Measurements from ENCODE around the gene F8A1. TPM values are rescaled to one million over a fixed set of nuclear protein-coding genes. Genes with fewer than 3 reads are reported as not detected.
"Not testable (repeated sequence)": the region's sequence is repeated elsewhere in the genome, so short reads cannot be mapped to it uniquely, and the experiment has no call there.

The F8A1 gene
- 3.9 and 4.5 TPM in 2 replicates for polyA plus RNA-seq (2012; rRNA removed)
- polyA plus RNA-seq (2012; cell fraction: cytosol; rRNA removed), result 4.5 and 4.8 TPM in 2 replicates
- polyA plus RNA-seq (2012; cell fraction: nucleus; rRNA removed), result 2.0 and 2.2 TPM in 2 replicates

DNA sequence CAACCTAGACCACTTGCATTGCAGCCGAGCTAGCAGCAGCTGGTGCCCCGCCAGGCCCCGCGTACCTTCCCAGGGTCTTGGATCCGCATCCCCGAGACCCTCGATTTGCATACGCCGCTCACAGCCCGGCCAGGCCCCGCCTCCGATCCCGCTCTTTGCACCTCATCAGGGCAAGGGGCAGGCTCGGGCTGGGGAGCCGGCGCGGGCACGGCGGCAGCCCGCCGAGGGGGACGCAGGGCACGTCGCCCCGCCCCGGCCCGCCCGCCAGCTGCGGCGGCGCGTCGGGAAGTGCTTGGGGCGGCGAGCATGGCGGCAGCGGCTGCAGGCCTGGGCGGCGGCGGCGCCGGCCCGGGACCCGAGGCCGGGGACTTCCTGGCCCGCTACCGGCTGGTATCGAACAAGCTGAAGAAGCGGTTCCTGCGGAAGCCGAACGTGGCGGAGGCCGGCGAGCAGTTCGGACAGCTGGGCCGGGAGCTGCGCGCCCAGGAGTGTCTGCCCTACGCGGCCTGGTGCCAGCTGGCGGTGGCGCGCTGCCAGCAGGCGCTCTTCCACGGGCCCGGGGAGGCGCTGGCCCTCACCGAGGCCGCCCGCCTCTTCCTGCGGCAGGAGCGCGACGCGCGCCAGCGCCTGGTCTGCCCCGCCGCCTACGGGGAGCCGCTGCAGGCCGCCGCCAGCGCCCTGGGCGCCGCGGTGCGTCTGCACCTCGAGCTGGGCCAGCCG, at the start of gene F8A1:
Gene F8A1, plus strand, starts transcription at position 287 of the 720 bp plus-strand sequence. Its CDS starts 20 bp downstream, at position 307.
- CTCF ChIA-PET; H3K9ac ChIP-seq; POLR2A ChIA-PET; H3K36me3 ChIP-seq (replicated peaks in 1 of 2; ENCODE audit: control insufficient read depth in 1 of 2, insufficient read depth in 2 of 2, low read length in 1 of 2); H3K4me1 ChIP-seq (ENCODE audit: control insufficient read depth in 1 of 2, insufficient read depth in 2 of 2, low read depth in 1 of 2, low read length in 1 of 2); H3F3A ChIP-seq (replicated peaks; ENCODE audit: insufficient read depth); H3K9me3 ChIP-seq; H2AFZ ChIP-seq (ENCODE audit: low read depth); H3K79me2 ChIP-seq (ENCODE audit: insufficient read depth); H3K27ac ChIP-seq (ENCODE audit: low read depth in 2 of 2, low read length in 1 of 2); H3K4me3 ChIP-seq (ENCODE audit: low read depth in 2 of 2, low read length in 1 of 2); H3K27me3 ChIP-seq (ENCODE audit: insufficient read depth); DNase-seq; H4K20me1 ChIP-seq (ENCODE audit: insufficient read depth); H3K9me2 ChIP-seq: not testable (repeated sequence)
- no CpG with 5 or more reads among the region's 91 CpGs for WGBS (ENCODE audit: low lambda C conversion rate)
- H3K4me2 ChIP-seq, result 0 out of 2 replicates have a peak within 1 kb of the TSS, but pooled peaks have one; percentile 41

DNA sequence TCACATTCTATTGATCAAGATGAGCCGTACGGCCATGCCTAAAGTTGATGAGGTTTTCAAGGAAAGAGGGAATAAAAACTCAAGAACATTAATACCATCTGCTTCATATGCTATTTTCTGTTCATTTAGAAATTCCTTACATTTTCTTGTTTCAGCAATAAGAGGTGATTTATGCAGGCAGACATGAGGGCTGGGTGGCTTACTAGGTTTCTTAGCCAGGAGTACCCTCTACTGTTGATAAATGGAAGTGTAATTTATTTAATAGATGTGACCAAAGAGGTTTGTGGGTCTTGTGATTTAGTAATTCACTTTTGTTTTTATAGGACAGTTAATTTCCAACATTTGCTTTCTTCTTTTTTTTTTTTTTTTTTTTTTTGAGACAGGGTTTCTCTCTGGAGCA, 45.3 kb upstream of the F8A1 start:
- Histone ChIP-seq H3K27ac (ENCODE audit: low read depth in 2 of 2, low read length in 1 of 2) (no peak overlapping the region), H3K4me3 (ENCODE audit: low read depth in 2 of 2, low read length in 1 of 2) (no peak overlapping the region), H3K9ac (no peak overlapping the region), H4K20me1 (ENCODE audit: insufficient read depth) (no peaks in the 10 kb centered on the region), H3K79me2 (ENCODE audit: insufficient read depth) (no peaks in the 10 kb centered on the region), H3K9me3 (no peaks in the 10 kb centered on the region), H3K9me2 (no peaks in the 10 kb centered on the region), H3K36me3 (replicated peaks in 1 of 2; ENCODE audit: control insufficient read depth in 1 of 2, insufficient read depth in 2 of 2, low read length in 1 of 2) (no peaks in the 10 kb centered on the region), H3F3A (replicated peaks; ENCODE audit: insufficient read depth) (peaks cover 4% of the 10 kb centered on the region), H2AFZ (ENCODE audit: low read depth) (no peak overlapping the region), H3K4me1 (ENCODE audit: control insufficient read depth in 1 of 2, insufficient read depth in 2 of 2, low read depth in 1 of 2, low read length in 1 of 2) (no peaks in the 10 kb centered on the region), H3K27me3 (ENCODE audit: insufficient read depth) (no peaks in the 10 kb centered on the region), H3K4me2 (no peak overlapping the region)
- TF ChIP-seq RAD21 (IDR thresholded peaks at IDR 0.05; ENCODE audit: low read length) (peak; percentile 74), POLR2AphosphoS5 (IDR thresholded peaks at IDR 0.05; ENCODE audit: low read depth, low read length) (no peak), SMC3 (IDR thresholded peaks at IDR 0.05; ENCODE audit: low read depth, low read length) (0 out of 2 replicates have a peak, but pooled peaks have one; percentile 24), SIN3A (IDR thresholded peaks at IDR 0.05; ENCODE audit: borderline replicate concordance, low read depth, low read length) (no peak)
- TF ChIP-seq, protein P1, sequence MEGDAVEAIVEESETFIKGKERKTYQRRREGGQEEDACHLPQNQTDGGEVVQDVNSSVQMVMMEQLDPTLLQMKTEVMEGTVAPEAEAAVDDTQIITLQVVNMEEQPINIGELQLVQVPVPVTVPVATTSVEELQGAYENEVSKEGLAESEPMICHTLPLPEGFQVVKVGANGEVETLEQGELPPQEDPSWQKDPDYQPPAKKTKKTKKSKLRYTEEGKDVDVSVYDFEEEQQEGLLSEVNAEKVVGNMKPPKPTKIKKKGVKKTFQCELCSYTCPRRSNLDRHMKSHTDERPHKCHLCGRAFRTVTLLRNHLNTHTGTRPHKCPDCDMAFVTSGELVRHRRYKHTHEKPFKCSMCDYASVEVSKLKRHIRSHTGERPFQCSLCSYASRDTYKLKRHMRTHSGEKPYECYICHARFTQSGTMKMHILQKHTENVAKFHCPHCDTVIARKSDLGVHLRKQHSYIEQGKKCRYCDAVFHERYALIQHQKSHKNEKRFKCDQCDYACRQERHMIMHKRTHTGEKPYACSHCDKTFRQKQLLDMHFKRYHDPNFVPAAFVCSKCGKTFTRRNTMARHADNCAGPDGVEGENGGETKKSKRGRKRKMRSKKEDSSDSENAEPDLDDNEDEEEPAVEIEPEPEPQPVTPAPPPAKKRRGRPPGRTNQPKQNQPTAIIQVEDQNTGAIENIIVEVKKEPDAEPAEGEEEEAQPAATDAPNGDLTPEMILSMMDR (IDR thresholded peaks at IDR 0.05), result peak; percentile 65
- TF ChIP-seq, protein P2, sequence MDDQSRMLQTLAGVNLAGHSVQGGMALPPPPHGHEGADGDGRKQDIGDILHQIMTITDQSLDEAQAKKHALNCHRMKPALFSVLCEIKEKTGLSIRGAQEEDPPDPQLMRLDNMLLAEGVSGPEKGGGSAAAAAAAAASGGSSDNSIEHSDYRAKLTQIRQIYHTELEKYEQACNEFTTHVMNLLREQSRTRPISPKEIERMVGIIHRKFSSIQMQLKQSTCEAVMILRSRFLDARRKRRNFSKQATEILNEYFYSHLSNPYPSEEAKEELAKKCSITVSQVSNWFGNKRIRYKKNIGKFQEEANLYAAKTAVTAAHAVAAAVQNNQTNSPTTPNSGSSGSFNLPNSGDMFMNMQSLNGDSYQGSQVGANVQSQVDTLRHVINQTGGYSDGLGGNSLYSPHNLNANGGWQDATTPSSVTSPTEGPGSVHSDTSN (IDR thresholded peaks at IDR 0.05), result peak; percentile 41; the same call in 1 of the 2 replicates
- DNase-seq, result peak; percentile 45
- WGBS (ENCODE audit: low lambda C conversion rate), result 30% methylated on average over 2 of the region's 2 CpGs
- POLR2A ChIA-PET, result no interaction called here
- CTCF ChIA-PET, result interaction anchor here (0.5 to 3.3 kb wide), 3 partner anchors 9 to 92 kb away, joined by 3 to 14 read pairs (median 3); no protein-coding TSS in a partner anchor

Data from SK-N-SH (cell line).